Neural progenitor cell (in vitro differentiated cells): ENCODE measurements around the gene PEAK1. TPM values are rescaled to one million over a fixed set of nuclear protein-coding genes. Genes with fewer than 3 reads are reported as not detected.

ENCODE experiments used
- DNase-seq: peaks from one replicate; pipeline ENCODE4 v3.0.0-alpha.2; 2016; ENCODE audit warnings: low spot score
- H2AFZ ChIP-seq: fragments of 200-600 bp; sonication (generic); replicated peaks from 2 replicates; pipeline ENCODE4 v1.6.1; 2016; ENCODE audit warnings: antibody characterized with exemption
- H3F3A ChIP-seq: fragments of 200-600 bp; sonication (generic); 2 replicates; pipeline ENCODE4 v1.6.1; 2016; ENCODE audit warnings: antibody characterized with exemption, low read depth
- H3K27ac ChIP-seq: fragments of 200-600 bp; sonication (generic); 2 replicates; pipeline ENCODE4 v1.5.1; 2016; ENCODE audit warnings: mild to moderate bottlenecking
- H3K27me3 ChIP-seq: fragments of 200-600 bp; sonication (generic); 2 replicates; pipeline ENCODE4 v1.6.1; 2016; ENCODE audit warnings: mild to moderate bottlenecking, moderate library complexity
- H3K36me3 ChIP-seq: fragments of 200-600 bp; sonication (generic); 2 replicates; pipeline ENCODE4 v1.5.1; 2016
- H3K4me1 ChIP-seq: fragments of 200-600 bp; sonication (generic); 2 replicates; pipeline ENCODE4 v1.6.1; 2016; ENCODE audit warnings: mixed run types
- H3K4me2 ChIP-seq: fragments of 200-600 bp; sonication (generic); 2 replicates; pipeline ENCODE4 v1.6.1; 2016
- H3K4me3 ChIP-seq: fragments of 200-600 bp; sonication (generic); 2 replicates; pipeline ENCODE4 v1.5.1; 2016
- H3K79me2 ChIP-seq: fragments of 200-600 bp; sonication (generic); 2 replicates; pipeline ENCODE4 v1.6.1; 2016; ENCODE audit warnings: low read depth
- H3K9ac ChIP-seq: fragments of 200-600 bp; sonication (generic); 2 replicates; pipeline ENCODE4 v1.6.1; 2016
- H3K9me3 ChIP-seq: fragments of 200-600 bp; sonication (generic); 2 replicates; pipeline ENCODE4 v1.5.1; 2016; ENCODE audit warnings: low read depth
- H4K20me1 ChIP-seq: fragments of 200-600 bp; sonication (generic); 2 replicates; pipeline ENCODE4 v1.6.1; 2016; ENCODE audit warnings: low read depth
- H3K27ac Mint-ChIP-seq: 3 replicates; pipeline ENCODE4 v1.8.0; 2021; ENCODE audit warnings: mixed read lengths
- H3K27me3 Mint-ChIP-seq: 2 replicates; pipeline ENCODE4 v1.8.0; 2022; ENCODE audit warnings: low read depth, mild to moderate bottlenecking, inconsistent platforms, moderate library complexity, mixed read lengths; ENCODE audit not compliant: insufficient read depth
- H3K36me3 Mint-ChIP-seq: 3 replicates; pipeline ENCODE4 v1.8.0; 2021; ENCODE audit warnings: mixed read lengths
- H3K4me1 Mint-ChIP-seq: 3 replicates; pipeline ENCODE4 v1.8.0; 2021; ENCODE audit warnings: mixed read lengths
- H3K4me3 Mint-ChIP-seq: 3 replicates; pipeline ENCODE4 v1.8.0; 2021; ENCODE audit warnings: mild to moderate bottlenecking, moderate library complexity, mixed read lengths
- H3K9me3 Mint-ChIP-seq: 3 replicates; pipeline ENCODE4 v1.8.0; 2020; ENCODE audit warnings: mixed read lengths
- EZH2 ChIP-seq: fragments of 200-600 bp; sonication (generic); IDR thresholded peaks from 2 replicates; pipeline ENCODE4 v1.6.1; 2017; ENCODE audit warnings: antibody characterized with exemption, mild to moderate bottlenecking, moderate library complexity
- EZH2phosphoT487 ChIP-seq: fragments of 200-600 bp; sonication (generic); IDR thresholded peaks from 2 replicates; pipeline ENCODE4 v1.6.1; 2017; ENCODE audit warnings: antibody characterized with exemption
- total RNA-seq: library from RNA; depleted of rRNA; stranded (reverse); fragments of >200 nt; gene quantifications from 2 replicates; pipeline ENCODE4 v1.2.3, GENCODE V29; 2015; ENCODE audit warnings: low replicate concordance
- TF ChIP-seq, protein P1 (sequence below): fragments of 200-600 bp; sonication (generic); IDR thresholded peaks from 2 replicates; pipeline ENCODE4 v1.5.1; 2017; ENCODE audit warnings: antibody characterized with exemption, mild to moderate bottlenecking

PEAK1 gene
- total RNA-seq, 1 donor from 2014 or later: 30.9 TPM

DNA sequence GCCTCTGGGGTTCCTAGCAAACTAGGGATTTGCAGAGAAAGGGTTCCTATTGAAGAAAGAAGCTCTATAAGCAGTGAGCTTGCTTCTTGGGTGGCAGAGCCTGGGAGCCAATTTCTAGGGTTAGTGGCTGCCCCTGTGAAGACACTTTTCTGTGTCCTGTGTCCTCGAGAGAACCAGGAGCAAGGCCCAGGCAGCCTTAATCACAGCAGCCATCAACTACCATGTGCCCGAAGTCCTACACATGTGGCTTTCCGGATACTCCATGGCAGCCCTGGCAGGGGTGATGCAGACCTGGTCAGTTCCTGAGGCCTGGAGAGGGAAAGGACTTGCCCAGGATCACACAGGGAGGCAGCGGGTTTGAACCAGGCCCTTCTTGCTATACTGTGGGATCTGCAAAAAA lies 321.3 kb downstream of the PEAK1 start:
- Mint-ChIP-seq H3K36me3 (no peaks in the 10 kb centered on the region), H3K4me3 (no peak overlapping the region), H3K9me3 (no peaks in the 10 kb centered on the region), H3K4me1 (peaks cover 25% of the 10 kb centered on the region), H3K27me3 (peaks cover 8% of the 10 kb centered on the region), H3K27ac (no peak overlapping the region)
- Histone ChIP-seq H3K4me1 (no peaks in the 10 kb centered on the region), H3K9ac (no peak overlapping the region), H3K4me3 (no peak overlapping the region), H3K36me3 (no peaks in the 10 kb centered on the region), H3F3A (no peaks in the 10 kb centered on the region), H4K20me1 (no peaks in the 10 kb centered on the region), H3K27ac (no peak overlapping the region), H3K27me3 (no peaks in the 10 kb centered on the region), H3K79me2 (no peaks in the 10 kb centered on the region), H3K9me3 (no peaks in the 10 kb centered on the region), H3K4me2 (no peak overlapping the region), H2AFZ (no peak overlapping the region)
- no peak for TF ChIP-seq EZH2phosphoT487
- TF ChIP-seq, protein P1, sequence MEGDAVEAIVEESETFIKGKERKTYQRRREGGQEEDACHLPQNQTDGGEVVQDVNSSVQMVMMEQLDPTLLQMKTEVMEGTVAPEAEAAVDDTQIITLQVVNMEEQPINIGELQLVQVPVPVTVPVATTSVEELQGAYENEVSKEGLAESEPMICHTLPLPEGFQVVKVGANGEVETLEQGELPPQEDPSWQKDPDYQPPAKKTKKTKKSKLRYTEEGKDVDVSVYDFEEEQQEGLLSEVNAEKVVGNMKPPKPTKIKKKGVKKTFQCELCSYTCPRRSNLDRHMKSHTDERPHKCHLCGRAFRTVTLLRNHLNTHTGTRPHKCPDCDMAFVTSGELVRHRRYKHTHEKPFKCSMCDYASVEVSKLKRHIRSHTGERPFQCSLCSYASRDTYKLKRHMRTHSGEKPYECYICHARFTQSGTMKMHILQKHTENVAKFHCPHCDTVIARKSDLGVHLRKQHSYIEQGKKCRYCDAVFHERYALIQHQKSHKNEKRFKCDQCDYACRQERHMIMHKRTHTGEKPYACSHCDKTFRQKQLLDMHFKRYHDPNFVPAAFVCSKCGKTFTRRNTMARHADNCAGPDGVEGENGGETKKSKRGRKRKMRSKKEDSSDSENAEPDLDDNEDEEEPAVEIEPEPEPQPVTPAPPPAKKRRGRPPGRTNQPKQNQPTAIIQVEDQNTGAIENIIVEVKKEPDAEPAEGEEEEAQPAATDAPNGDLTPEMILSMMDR: no peak
- TF ChIP-seq EZH2: no peak
- DNase-seq: no peak

DNA sequence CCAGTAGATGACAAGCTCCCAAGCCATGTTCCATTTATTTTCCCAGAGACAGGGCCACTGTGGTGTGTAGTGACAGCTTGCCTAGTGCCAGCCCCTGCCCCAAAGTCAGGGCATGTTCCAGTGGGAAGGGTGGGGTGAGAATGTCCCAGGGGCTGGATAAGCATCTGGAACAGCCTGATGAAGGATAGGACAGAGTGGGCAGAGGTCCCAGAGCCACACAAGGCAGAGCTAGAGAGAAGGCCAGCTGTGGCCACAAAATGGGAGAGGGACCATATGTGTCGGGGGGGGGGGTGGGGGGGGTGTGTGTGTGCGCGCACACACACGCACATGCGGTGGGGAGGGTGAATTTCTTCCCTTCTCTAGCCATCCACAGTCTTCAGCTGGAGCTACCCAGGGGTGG lies 322.0 kb downstream of the PEAK1 start:
- Mint-ChIP-seq H3K27ac (no peak overlapping the region), H3K27me3 (peaks cover 8% of the 10 kb centered on the region)
- H3K79me2 ChIP-seq: no peaks in the 10 kb centered on the region

DNA sequence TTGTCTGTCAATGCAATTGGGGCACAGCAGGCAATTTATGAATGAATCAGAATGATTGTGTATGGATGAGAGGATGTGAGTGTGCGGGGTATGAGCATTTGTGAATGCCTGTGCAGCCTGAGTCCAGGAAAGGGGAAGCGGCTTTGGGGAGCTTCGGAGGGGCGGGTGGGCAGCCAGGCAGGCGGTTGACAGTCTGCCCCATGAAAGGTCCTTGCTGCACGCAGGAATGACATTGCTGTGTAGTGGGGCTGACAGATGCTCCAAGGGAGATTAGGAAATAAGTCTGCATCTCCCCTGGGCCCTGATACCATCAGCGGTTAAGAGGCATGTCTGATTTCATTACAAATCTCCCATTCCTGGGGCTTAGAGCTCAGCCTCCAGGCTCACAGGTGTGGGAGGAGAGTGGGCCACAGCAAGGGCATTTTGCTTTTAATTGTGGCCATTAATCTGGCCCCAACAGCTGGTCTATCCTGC lies 322.6 kb downstream of the PEAK1 start:
- no peak overlapping the region for H3K4me3 Mint-ChIP-seq
- peaks cover 25% of the 10 kb centered on the region for H3K4me1 Mint-ChIP-seq
- H3K36me3 Mint-ChIP-seq: no peaks in the 10 kb centered on the region
- Histone ChIP-seq H3K4me2 (no peak overlapping the region), H4K20me1 (no peaks in the 10 kb centered on the region), H3K4me3 (no peak overlapping the region), H3K36me3 (no peaks in the 10 kb centered on the region), H3K4me1 (no peaks in the 10 kb centered on the region), H3K27me3 (no peaks in the 10 kb centered on the region), H3K79me2 (no peaks in the 10 kb centered on the region), H3K9me3 (no peaks in the 10 kb centered on the region), H3F3A (no peaks in the 10 kb centered on the region), H2AFZ (no peak overlapping the region), H3K27ac (no peak overlapping the region), H3K9ac (no peak overlapping the region)
- peaks cover 8% of the 10 kb centered on the region for H3K27me3 Mint-ChIP-seq
- H3K27ac Mint-ChIP-seq: no peak overlapping the region
- no peak for DNase-seq
- no peaks in the 10 kb centered on the region for H3K9me3 Mint-ChIP-seq
- TF ChIP-seq, protein P1: no peak
- TF ChIP-seq EZH2phosphoT487 (no peak), EZH2 (no peak)

More for the DNA sequence above, 322.0 kb downstream of the PEAK1 start:
- Histone ChIP-seq H3K4me1 (no peaks in the 10 kb centered on the region), H3K9me3 (no peaks in the 10 kb centered on the region), H3K27ac (no peak overlapping the region), H3K36me3 (no peaks in the 10 kb centered on the region), H3K9ac (no peak overlapping the region), H3K27me3 (no peaks in the 10 kb centered on the region), H3K4me3 (no peak overlapping the region), H2AFZ (no peak overlapping the region), H4K20me1 (no peaks in the 10 kb centered on the region), H3F3A (no peaks in the 10 kb centered on the region), H3K4me2 (no peak overlapping the region)
- no peak for DNase-seq
- Mint-ChIP-seq H3K36me3 (no peaks in the 10 kb centered on the region), H3K4me3 (no peak overlapping the region), H3K4me1 (peaks cover 25% of the 10 kb centered on the region), H3K9me3 (no peaks in the 10 kb centered on the region)
- TF ChIP-seq EZH2: no peak
- TF ChIP-seq, protein P1: no peak
- no peak for TF ChIP-seq EZH2phosphoT487
